HepG2 (cell line): ENCODE data around the gene NKAIN4. TPM values are rescaled to one million over a fixed set of nuclear protein-coding genes. Genes with fewer than 3 reads are reported as not detected.

Experiments
- ATAC-seq: fragments of 200-7000 bp; cut with Tn5 transposase; 3 replicates; pipeline ENCODE4 v1.9.1; 2020; ENCODE audit warnings: mild to moderate bottlenecking, moderate library complexity
- BruUV-seq: library from RNA; stranded (reverse); fragments of 400-500 nt; replicated peaks from 2 replicates; lab custom pipeline; 2021; lab: Mats Ljungman, UMichigan
- CTCF ChIA-PET: fragments of 300-600 bp; formaldehyde crosslinking; extraction: SDS; loops from one replicate; lab custom pipeline; 2021; ENCODE audit warnings: low total read pairs, inconsistent platforms, low intra/inter-chr PET ratio; lab: Yijun Ruan, JAX
- POLR2A ChIA-PET: fragments of 350-600 bp; sonication (Branson Sonifier 250); formaldehyde crosslinking; loops from one replicate; lab custom pipeline; 2020; ENCODE audit warnings: antibody characterized with exemption, inconsistent platforms; lab: Yijun Ruan, JAX
- DNase-seq: peaks from one replicate; pipeline ENCODE4 v3.0.0-alpha.2; 2015; ENCODE audit warnings: low spot score
- FAIRE-seq: peaks from 3 replicates; lab custom pipeline; 2011; peaks lifted over from hg19 to GRCh38; lab: Jason Lieb, UNC
- H2AFZ ChIP-seq: one replicate; pipeline ENCODE4 v1.6.1; 2011; ENCODE audit warnings: low read length, inconsistent platforms
- H3K27ac ChIP-seq: fragments of 300-600 bp; 3 replicates; pipeline ENCODE4 v1.8.0; 2011; ENCODE audit warnings: mixed run types, mild to moderate bottlenecking, mixed read lengths, low read length, inconsistent platforms; ENCODE audit not compliant: insufficient read depth; ENCODE audit errors: extremely low read length
- H3K27me3 ChIP-seq, 2 experiments: fragments of 200-600 bp in 1 of 2; 2 replicates in 1 of 2; 3 replicates in 1 of 2; pipeline versions ENCODE4 v1.6.0 to v1.8.0; 2011; ENCODE audit warnings: low read length in 2 of 2, mild to moderate bottlenecking in 2 of 2, moderate library complexity in 2 of 2, inconsistent platforms in 1 of 2; ENCODE audit not compliant: insufficient read depth in 2 of 2, control insufficient read depth in 1 of 2
- H3K36me3 ChIP-seq, 2 experiments: fragments of 200-600 bp in 1 of 2; replicated peaks in 1 of 2; 2 replicates in 1 of 2; 3 replicates in 1 of 2; pipeline versions ENCODE4 v1.5.1 to v1.8.0; 2011; ENCODE audit warnings: low read length in 2 of 2, inconsistent platforms in 1 of 2; ENCODE audit not compliant: insufficient read depth in 2 of 2, control insufficient read depth in 1 of 2
- H3K4me1 ChIP-seq: 2 replicates; pipeline ENCODE4 v1.5.1; 2012; ENCODE audit warnings: low read length, inconsistent platforms; ENCODE audit not compliant: insufficient read depth
- H3K4me2 ChIP-seq: 2 replicates; pipeline ENCODE4 v1.6.0; 2011; ENCODE audit warnings: low read depth, low read length, inconsistent platforms
- H3K4me3 ChIP-seq, 3 experiments: fragments of 200-600 bp in 1 of 3; sonication (generic), shearing (Covaris generic) in 1 of 3; replicated peaks in 1 of 3; 2 replicates each; pipeline ENCODE4 v1.5.1; 2011 to 2016; ENCODE audit warnings: low read length in 3 of 3, inconsistent platforms in 2 of 3, low read depth in 2 of 3, mild to moderate bottlenecking in 2 of 3, control low read depth in 1 of 3, mixed read lengths in 1 of 3; ENCODE audit not compliant: insufficient read depth in 1 of 3
- H3K79me2 ChIP-seq: one replicate; pipeline ENCODE4 v1.6.1; 2011; ENCODE audit warnings: low read length, inconsistent platforms; ENCODE audit not compliant: insufficient read depth
- H3K9ac ChIP-seq: 2 replicates; pipeline ENCODE4 v1.6.0; 2011; ENCODE audit warnings: mild to moderate bottlenecking, low read depth, low read length, inconsistent platforms; ENCODE audit not compliant: insufficient read depth
- H3K9me3 ChIP-seq: 2 replicates; pipeline ENCODE4 v1.5.1; 2012; ENCODE audit warnings: mild to moderate bottlenecking, low read length
- H4K20me1 ChIP-seq: 2 replicates; pipeline ENCODE4 v1.6.0; 2011; ENCODE audit warnings: inconsistent platforms, mild to moderate bottlenecking, low read length, moderate library complexity; ENCODE audit not compliant: insufficient read depth
- HHEX ChIP-seq: IDR thresholded peaks from 2 replicates; pipeline ENCODE4 v1.6.1; 2016; ENCODE audit warnings: control low read depth
- HMGA1 ChIP-seq: sonication (generic); formaldehyde crosslinking; conservative IDR thresholded peaks from 2 replicates; pipeline ENCODE4 v1.4.0; 2020; ENCODE audit warnings: missing genetic modification reagents
- HNF1B ChIP-seq: sonication (generic); formaldehyde crosslinking; IDR thresholded peaks from 2 replicates; pipeline ENCODE4 v1.5.1; 2020; ENCODE audit warnings: mild to moderate bottlenecking, moderate library complexity, missing genetic modification reagents
- RARA ChIP-seq: IDR thresholded peaks from 2 replicates; pipeline ENCODE4 v1.6.1; 2016; ENCODE audit warnings: missing genetic modification reagents, missing compliant biosample characterization
- SPEN ChIP-seq: sonication (generic); formaldehyde crosslinking; IDR thresholded peaks from 2 replicates; pipeline ENCODE4 v1.5.1; 2020; ENCODE audit warnings: low read depth, mild to moderate bottlenecking, missing genetic modification reagents
- STAG1 ChIP-seq: sonication (generic); formaldehyde crosslinking; IDR thresholded peaks from 2 replicates; pipeline ENCODE4 v1.4.0; 2020; ENCODE audit warnings: missing genetic modification reagents
- TBP ChIP-seq: sonication (generic); formaldehyde crosslinking; IDR thresholded peaks from 2 replicates; pipeline ENCODE4 v1.5.0; 2020; ENCODE audit warnings: missing genetic modification reagents
- ZNF232 ChIP-seq: sonication (generic); formaldehyde crosslinking; IDR thresholded peaks from 2 replicates; pipeline ENCODE4 v1.4.0; 2020; ENCODE audit warnings: missing genetic modification reagents, borderline replicate concordance
- ZNF350 ChIP-seq: sonication (generic); formaldehyde crosslinking; IDR thresholded peaks from 2 replicates; pipeline ENCODE4 v1.4.0; 2020; ENCODE audit warnings: mild to moderate bottlenecking, low read depth, missing genetic modification reagents, borderline replicate concordance
- ZNF768 ChIP-seq: sonication (generic); formaldehyde crosslinking; IDR thresholded peaks from 2 replicates; pipeline ENCODE4 v1.4.0; 2020; ENCODE audit warnings: missing genetic modification reagents
- ZNF841 ChIP-seq: sonication (generic); formaldehyde crosslinking; IDR thresholded peaks from 2 replicates; pipeline ENCODE4 v1.8.1; 2023; ENCODE audit warnings: missing genetic modification reagents, borderline replicate concordance
- WGBS: methylation state at CpG from one replicate; pipeline ENCODE4 v1.1.6; 2017; ENCODE audit warnings: low lambda C conversion rate; 5-methylcytosine and 5-hydroxymethylcytosine counted together
- in situ Hi-C: cut with HindIII; loops from 2 replicates; pipeline ENCODE4 v1.10.0; 2017; ENCODE audit warnings: low pct_unique_long_range_greater_than_20kb; ENCODE audit not compliant: extremely low pct_ligation_motif_present
- intact Hi-C: fragments of 100-400 bp; cut with micrococcal nuclease; formaldehyde crosslinking; loops from one replicate; pipeline ENCODE4 v1.10.0; 2022; ENCODE audit not compliant: unreplicated experiment
- polyA plus RNA-seq, 8 experiments: library from polyadenylated mRNA; depleted of rRNA in 3 of 8; stranded (reverse) in 7 of 8; unstranded in 1 of 8; fragments of >200 nt; fragmentation: Illumina TruSeq in 4 of 8; extraction: Trizol in 4 of 8; gene quantifications; 2 replicates each; pipeline versions ENCODE4 v1.2.1 to v1.2.3, GENCODE V29; 2011 to 2016; ENCODE audit warnings: low read depth in 4 of 8, missing spikeins in 1 of 8, mixed read lengths in 1 of 8; ENCODE audit not compliant: insufficient read depth in 1 of 8
- total RNA-seq, 5 experiments: library from RNA; depleted of rRNA; stranded (reverse); fragments of >200 nt; fragmentation: Illumina TruSeq; extraction: Trizol; gene quantifications; 2 replicates each; pipeline ENCODE4 v1.2.3, GENCODE V29; 2016; ENCODE audit warnings: low read depth in 1 of 5
- TF ChIP-seq, protein P1 (sequence below): sonication (generic); formaldehyde crosslinking; IDR thresholded peaks from 2 replicates; pipeline ENCODE4 v1.4.0; 2020; ENCODE audit warnings: missing genetic modification reagents

NKAIN4 gene
- total and polyA plus RNA-seq, 2 of the 13 experiments (the other 11 are each of a cell fraction or from before 2014, with no cell fraction given): not detected

- BruUV-seq: no TSS peak
- Histone ChIP-seq H3K79me2 (no peaks in the 10 kb centered on the region), H3K9ac (no peak overlapping the region), H3K27ac (no peak overlapping the region), H3K4me2 (no peak overlapping the region), H3K4me1 (peaks cover 5% of the 10 kb centered on the region), H3K36me3 (no peaks in the 10 kb centered on the region), H3K4me3 (no peak overlapping the region), H3K27me3 (peaks cover 23 to 77% of the 10 kb centered on the region in 2 experiments; a peak in 4 of 5 replicates), H3K9me3 (no peaks in the 10 kb centered on the region), H4K20me1 (no peaks in the 10 kb centered on the region; the same call in 1 of the 2 replicates), H2AFZ (no peak overlapping the region)
- intact Hi-C loops (no loop called here), in situ Hi-C loops (no loop called here)
- ChIA-PET POLR2A (interaction anchor here (1.5 kb wide), 1 partner anchor 9 kb away, joined by 4 read pairs; the partner anchor contains the start of gene YTHDF1), CTCF (interaction anchor here (0.8 kb wide), 1 partner anchor 26 kb away, joined by 4 read pairs; no protein-coding TSS in a partner anchor)
- no peak for DNase-seq
- no peak for ATAC-seq
- 32% methylated on average over 7 of the region's 7 CpGs for WGBS
- FAIRE-seq: no peak
- TF ChIP-seq ZNF232: no peak
- TF ChIP-seq, protein P1, sequence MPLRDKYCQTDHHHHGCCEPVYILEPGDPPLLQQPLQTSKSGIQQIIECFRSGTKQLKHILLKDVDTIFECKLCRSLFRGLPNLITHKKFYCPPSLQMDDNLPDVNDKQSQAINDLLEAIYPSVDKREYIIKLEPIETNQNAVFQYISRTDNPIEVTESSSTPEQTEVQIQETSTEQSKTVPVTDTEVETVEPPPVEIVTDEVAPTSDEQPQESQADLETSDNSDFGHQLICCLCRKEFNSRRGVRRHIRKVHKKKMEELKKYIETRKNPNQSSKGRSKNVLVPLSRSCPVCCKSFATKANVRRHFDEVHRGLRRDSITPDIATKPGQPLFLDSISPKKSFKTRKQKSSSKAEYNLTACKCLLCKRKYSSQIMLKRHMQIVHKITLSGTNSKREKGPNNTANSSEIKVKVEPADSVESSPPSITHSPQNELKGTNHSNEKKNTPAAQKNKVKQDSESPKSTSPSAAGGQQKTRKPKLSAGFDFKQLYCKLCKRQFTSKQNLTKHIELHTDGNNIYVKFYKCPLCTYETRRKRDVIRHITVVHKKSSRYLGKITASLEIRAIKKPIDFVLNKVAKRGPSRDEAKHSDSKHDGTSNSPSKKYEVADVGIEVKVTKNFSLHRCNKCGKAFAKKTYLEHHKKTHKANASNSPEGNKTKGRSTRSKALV (CRISPR knock-in tag): 0 out of 2 replicates have a peak, but pooled peaks have one; percentile 38
Observed at GRCh38 chr20:63225082-63225454, 29.2 kb downstream of the NKAIN4 start.

GRCh38 chr20:63224412-63225081 is 29.7 kb downstream of the NKAIN4 start:
- Histone ChIP-seq H3K79me2 (no peaks in the 10 kb centered on the region), H2AFZ (no peak overlapping the region), H3K27me3 (peaks cover 28 to 77% of the 10 kb centered on the region in 2 experiments; a peak in 4 of 5 replicates), H3K36me3 (no peaks in the 10 kb centered on the region), H3K4me1 (peaks cover 4% of the 10 kb centered on the region; the same call in 1 of the 2 replicates), H3K4me3 (no peak overlapping the region), H4K20me1 (no peaks in the 10 kb centered on the region; the same call in 1 of the 2 replicates), H3K27ac (no peak overlapping the region), H3K9me3 (no peaks in the 10 kb centered on the region), H3K9ac (no peak overlapping the region; the same call in 1 of the 2 replicates), H3K4me2 (no peak overlapping the region)
- peak; percentile 81 for ATAC-seq
- no TSS peak for BruUV-seq
- no peak for FAIRE-seq
- 16% methylated on average over 11 of the region's 16 CpGs for WGBS
- ChIA-PET POLR2A (interaction anchor here (1.5 kb wide), 1 partner anchor 8 kb away, joined by 4 read pairs; the partner anchor contains the start of gene YTHDF1), CTCF (interaction anchor here (0.8 to 1.9 kb wide), 2 partner anchors 27 to 67 kb away, joined by 4 to 7 read pairs; no protein-coding TSS in a partner anchor)
- DNase-seq: peak; percentile 56
- in situ Hi-C loops (no loop called here), intact Hi-C loops (loop anchor here (5.0 kb wide), 2 partner anchors 43 to 68 kb away; partner anchors contain the start of gene COL20A1)
- TF ChIP-seq HMGA1 (CRISPR knock-in tag) (no peak), SPEN (peak; percentile 30; the same call in 1 of the 2 replicates), RARA (no peak), ZNF768 (peak; percentile 52; the same call in 1 of the 2 replicates), HHEX (no peak), HNF1B (peak; percentile 30; the same call in 1 of the 2 replicates), ZNF350 (CRISPR knock-in tag) (0 out of 2 replicates have a peak, but pooled peaks have one; percentile 22), ZNF841 (no peak), STAG1 (CRISPR knock-in tag) (0 out of 2 replicates have a peak, but pooled peaks have one; percentile 18), TBP (CRISPR knock-in tag) (no peak)
